ENCODE results near the gene TTBK2.
"Not testable (repeated sequence)": the region's sequence is repeated elsewhere in the genome, so short reads cannot be mapped to it uniquely, and the experiment has no call there.

DNA sequence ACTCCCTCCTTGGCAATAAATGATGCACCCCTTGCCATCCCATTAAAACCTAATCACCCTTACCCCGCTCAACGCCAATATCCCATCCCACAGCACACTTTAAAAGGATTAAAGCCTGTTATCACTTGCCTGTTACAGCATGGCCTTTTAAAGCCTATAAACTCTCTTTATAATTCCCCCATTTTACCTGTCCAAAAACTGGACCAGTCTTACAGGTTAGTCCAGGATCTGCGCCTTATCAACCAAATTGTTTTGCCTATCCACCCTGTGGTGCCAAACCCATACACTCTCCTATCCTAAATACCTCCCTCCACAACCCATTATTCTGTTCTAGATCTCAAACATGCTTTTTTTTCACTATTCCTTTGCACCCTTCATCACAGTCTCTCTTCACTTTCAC, 33.2 kb downstream of the TTBK2 start:
- TF ChIP-seq FOXK2, ZNF384, TARDBP, SP1 (IDR thresholded peaks at IDR 0.05): not testable (repeated sequence)

Measured in HEK293T (cell line).